Mammary epithelial cell (primary cell): ENCODE data around the gene RETREG1.

Source experiments
- CTCF ChIP-seq, 2 donors: IDR thresholded peaks in 1 of 2; conservative IDR thresholded peaks in 1 of 2; 2 replicates each; pipeline ENCODE4 v1.5.1; 2011 to 2012; ENCODE audit warnings: inconsistent platforms in 2 of 2, low read length in 2 of 2, mild to moderate bottlenecking in 2 of 2, control low read depth in 1 of 2, low read depth in 1 of 2; ENCODE audit not compliant: insufficient read depth in 1 of 2; ENCODE audit errors: extremely low read depth in 1 of 2
- EZH2 ChIP-seq: IDR thresholded peaks from 2 replicates; pipeline ENCODE4 v1.6.1; 2012; ENCODE audit warnings: low read length, inconsistent platforms, borderline replicate concordance

- TF ChIP-seq CTCF (conservative IDR thresholded peaks at IDR 0.05 in 1 of 2, IDR thresholded peaks at IDR 0.05 in 1 of 2; ENCODE audit: extremely low read depth in 1 of 2, insufficient read depth in 1 of 2, low read depth in 1 of 2, low read length in 2 of 2) (peak; percentile 59 to 62), EZH2 (no peak)
Measured at GRCh38 chr5:16456103-16456832, 160.5 kb downstream of the RETREG1 start.
